ENCODE results near the gene ANKS1A.
"Not testable (repeated sequence)": the region's sequence is repeated elsewhere in the genome, so short reads cannot be mapped to it uniquely, and the experiment has no call there.

The ANKS1A gene

GRCh38 chr6:35138191-35138590 lies 249.1 kb downstream of the ANKS1A start:
- not testable (repeated sequence) for DNase-seq

GRCh38 chr6:35139470-35139869 lies 250.4 kb downstream of the ANKS1A start:
- no peak for DNase-seq

GRCh38 chr6:35139924-35140638 lies 251.0 kb downstream of the ANKS1A start:
- peak; percentile 68 for DNase-seq

GRCh38 chr6:35140639-35141006 lies 251.6 kb downstream of the ANKS1A start:
- DNase-seq, result no peak
